H9 (cell line): ENCODE data around the gene MSI1. TPM values are rescaled to one million over a fixed set of nuclear protein-coding genes. Genes with fewer than 3 reads are reported as not detected.

Experiments
- DNase-seq: peaks from one replicate; pipeline ENCODE4 v3.0.0-alpha.2; 2017
- H2AFZ ChIP-seq: one replicate; pipeline ENCODE4 v1.6.1; 2013; ENCODE audit warnings: mild to moderate bottlenecking, low read length, control low read depth, moderate library complexity
- H2AK5ac ChIP-seq: 2 replicates; pipeline ENCODE4 v1.6.1; 2013; ENCODE audit warnings: low read length, control low read depth, mixed read lengths; ENCODE audit not compliant: insufficient read length
- H2BK120ac ChIP-seq: one replicate; pipeline ENCODE4 v1.6.1; 2013; ENCODE audit warnings: low read depth, mild to moderate bottlenecking, low read length, control low read depth, inconsistent platforms; ENCODE audit not compliant: poor library complexity, severe bottlenecking
- H2BK12ac ChIP-seq: 2 replicates; pipeline ENCODE4 v1.6.1; 2013; ENCODE audit warnings: low read length, control low read depth, mixed read lengths, low read depth; ENCODE audit not compliant: insufficient read length
- H2BK15ac ChIP-seq: 2 replicates; pipeline ENCODE4 v1.6.1; 2013; ENCODE audit warnings: low read depth, low read length, control low read depth
- H2BK20ac ChIP-seq: one replicate; pipeline ENCODE4 v1.6.1; 2013; ENCODE audit warnings: low read depth, mild to moderate bottlenecking, low read length, control low read depth, inconsistent platforms; ENCODE audit not compliant: poor library complexity, severe bottlenecking
- H2BK5ac ChIP-seq: 2 replicates; pipeline ENCODE4 v1.6.1; 2013; ENCODE audit warnings: low read length, control low read depth, mixed read lengths; ENCODE audit not compliant: insufficient read length
- H3K14ac ChIP-seq: 2 replicates; pipeline ENCODE4 v1.6.1; 2013; ENCODE audit warnings: low read length, control low read depth; ENCODE audit not compliant: insufficient read depth
- H3K18ac ChIP-seq: 2 replicates; pipeline ENCODE4 v1.6.1; 2013; ENCODE audit warnings: low read depth, mild to moderate bottlenecking, mixed read lengths, low read length, control low read depth; ENCODE audit not compliant: insufficient read length
- H3K23ac ChIP-seq: 2 replicates; pipeline ENCODE4 v1.6.1; 2013; ENCODE audit warnings: low read length, control low read depth, mixed read lengths, low read depth; ENCODE audit not compliant: insufficient read length
- H3K23me2 ChIP-seq: 2 replicates; pipeline ENCODE4 v1.6.1; 2013; ENCODE audit warnings: low read depth, mild to moderate bottlenecking, mixed read lengths, low read length, control low read depth; ENCODE audit not compliant: insufficient read length, poor library complexity, severe bottlenecking
- H3K27ac ChIP-seq: 2 replicates; pipeline ENCODE4 v1.5.1; 2013; ENCODE audit warnings: low read length, control low read depth, mixed read lengths, low read depth; ENCODE audit not compliant: insufficient read length
- H3K27me3 ChIP-seq: 2 replicates; pipeline ENCODE4 v1.6.1; 2013; ENCODE audit warnings: low read length, control low read depth, inconsistent platforms; ENCODE audit not compliant: insufficient read depth
- H3K4ac ChIP-seq: 2 replicates; pipeline ENCODE4 v1.6.1; 2013; ENCODE audit warnings: low read depth, mild to moderate bottlenecking, control low read depth, inconsistent platforms, low read length, moderate library complexity
- H3K4me1 ChIP-seq: 2 replicates; pipeline ENCODE4 v1.6.1; 2013; ENCODE audit warnings: low read length, control low read depth, inconsistent platforms; ENCODE audit not compliant: insufficient read depth
- H3K4me2 ChIP-seq: 2 replicates; pipeline ENCODE4 v1.6.1; 2013; ENCODE audit warnings: low read length, control low read depth, mixed read lengths; ENCODE audit not compliant: insufficient read length, insufficient read depth
- H3K56ac ChIP-seq: 2 replicates; pipeline ENCODE4 v1.6.1; 2013; ENCODE audit warnings: low read depth, mild to moderate bottlenecking, mixed read lengths, low read length, control low read depth; ENCODE audit not compliant: insufficient read length
- H3K79me1 ChIP-seq: 2 replicates; pipeline ENCODE4 v1.6.1; 2013; ENCODE audit warnings: low read depth, mild to moderate bottlenecking, moderate library complexity, low read length, control low read depth, inconsistent platforms; ENCODE audit not compliant: insufficient read depth, poor library complexity, severe bottlenecking
- H3K79me2 ChIP-seq: 2 replicates; pipeline ENCODE4 v1.6.1; 2013; ENCODE audit warnings: low read length, control low read depth, inconsistent platforms; ENCODE audit not compliant: insufficient read depth
- H3K9ac ChIP-seq: 2 replicates; pipeline ENCODE4 v1.6.1; 2013; ENCODE audit warnings: low read length, control low read depth, mixed read lengths; ENCODE audit not compliant: insufficient read length; ENCODE audit errors: extremely low read depth
- H3K9me3 ChIP-seq: one replicate; pipeline ENCODE4 v1.6.1; 2013; ENCODE audit warnings: low read depth, low read length, inconsistent platforms; ENCODE audit not compliant: control insufficient read depth
- H3T11ph ChIP-seq: one replicate; pipeline ENCODE4 v1.6.1; 2013; ENCODE audit warnings: mild to moderate bottlenecking, low read length, control low read depth, inconsistent platforms
- H4K20me1 ChIP-seq: one replicate; pipeline ENCODE4 v1.6.1; 2013; ENCODE audit not compliant: control insufficient read depth, insufficient read length, insufficient read depth
- H4K5ac ChIP-seq: 2 replicates; pipeline ENCODE4 v1.6.1; 2013; ENCODE audit warnings: low read depth, mild to moderate bottlenecking, mixed read lengths, low read length, control low read depth; ENCODE audit not compliant: insufficient read length
- H4K8ac ChIP-seq: replicated peaks from 2 replicates; pipeline ENCODE4 v1.6.1; 2013; ENCODE audit warnings: low read length, control low read depth, mixed read lengths, low read depth; ENCODE audit not compliant: insufficient read length
- H4K91ac ChIP-seq: 2 replicates; pipeline ENCODE4 v1.6.1; 2013; ENCODE audit warnings: low read depth, mild to moderate bottlenecking, moderate library complexity, mixed read lengths, low read length, control low read depth; ENCODE audit not compliant: insufficient read length
- H3K27ac Mint-ChIP-seq, 3 experiments: 2 replicates in 2 of 3; 3 replicates in 1 of 3; pipeline ENCODE4 v1.8.0; 2020 to 2021; ENCODE audit warnings: mixed read lengths in 3 of 3, mild to moderate bottlenecking in 1 of 3, moderate library complexity in 1 of 3
- H3K27me3 Mint-ChIP-seq: 2 replicates; pipeline ENCODE4 v1.8.0; 2021; ENCODE audit warnings: low read depth, mild to moderate bottlenecking, moderate library complexity, mixed read lengths
- H3K36me3 Mint-ChIP-seq, 3 experiments: 2 replicates in 2 of 3; 3 replicates in 1 of 3; pipeline ENCODE4 v1.8.0; 2020 to 2021; ENCODE audit warnings: low read depth in 3 of 3, mixed read lengths in 3 of 3; ENCODE audit not compliant: insufficient read depth in 1 of 3
- H3K4me1 Mint-ChIP-seq, 2 experiments: 2 replicates each; pipeline ENCODE4 v1.8.0; 2020; ENCODE audit warnings: mixed read lengths in 2 of 2
- H3K4me3 Mint-ChIP-seq, 2 experiments: 2 replicates in 1 of 2; 3 replicates in 1 of 2; pipeline ENCODE4 v1.8.0; 2020 to 2021; ENCODE audit warnings: mild to moderate bottlenecking in 2 of 2, mixed read lengths in 2 of 2, moderate library complexity in 1 of 2
- H3K9me3 Mint-ChIP-seq, 2 experiments: 2 replicates in 1 of 2; 3 replicates in 1 of 2; pipeline ENCODE4 v1.8.0; 2020; ENCODE audit warnings: mild to moderate bottlenecking in 2 of 2, mixed read lengths in 2 of 2, moderate library complexity in 1 of 2
- WGBS: extraction: QIAGEN DNeasy Blood & Tissue Kit; methylation state at CpG from one replicate; pipeline ENCODE4 v1.1.7; 2013; ENCODE audit warnings: missing lambda C conversion rate, low lambda C conversion rate, mixed read lengths; ENCODE audit not compliant: insufficient read length; ENCODE audit errors: extremely low coverage; 5-methylcytosine and 5-hydroxymethylcytosine counted together
- total RNA-seq: library from RNA; stranded (reverse); gene quantifications from 2 replicates; pipeline ENCODE4 v1.2.1, GENCODE V29; 2021
- TF ChIP-seq, protein P1 (sequence below): fragments of 200-600 bp; sonication (generic); conservative IDR thresholded peaks from 3 replicates; pipeline ENCODE4 v1.8.0; 2021; ENCODE audit warnings: antibody characterized with exemption, mild to moderate bottlenecking

Gene MSI1
- total RNA-seq, 1 experiment from 2014 or later: 91.5 TPM

DNA sequence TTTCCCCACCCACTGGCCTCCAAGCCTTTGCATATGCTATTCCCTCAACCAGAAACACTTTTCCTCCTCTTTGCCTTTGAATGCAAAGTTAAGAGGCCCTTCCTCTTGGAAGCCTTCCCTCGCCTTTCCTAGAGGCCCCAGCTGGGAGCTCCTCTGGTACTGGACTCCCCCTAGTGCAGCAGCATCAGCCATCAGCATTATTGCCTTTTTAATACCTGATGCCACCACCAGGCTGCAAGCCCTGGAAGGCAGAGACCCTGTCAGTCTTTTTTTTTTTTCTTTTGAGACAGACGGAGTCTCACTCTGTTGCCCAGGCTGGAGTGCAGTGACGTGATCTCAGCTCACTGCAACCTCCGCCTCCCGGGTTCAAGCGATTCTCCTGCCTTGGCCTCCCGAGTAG, 22.3 kb downstream of the MSI1 start:
- no peaks in the 10 kb centered on the region for H3K27me3 Mint-ChIP-seq
- Histone ChIP-seq H3K9me3 (no peaks in the 10 kb centered on the region), H2AK5ac (no peak overlapping the region), H3K4me2 (no peak overlapping the region), H3K14ac (no peak overlapping the region), H3K79me2 (no peaks in the 10 kb centered on the region), H2BK5ac (no peak overlapping the region), H4K91ac (no peak overlapping the region), H3K23me2 (no peaks in the 10 kb centered on the region), H2BK20ac (no peak overlapping the region), H3K18ac (no peak overlapping the region), H3K23ac (no peak overlapping the region), H3K4ac (no peak overlapping the region), H2AFZ (no peak overlapping the region), H4K8ac (no peak overlapping the region), H3K27ac (no peak overlapping the region), H3K9ac (no peak overlapping the region), H2BK12ac (no peak overlapping the region), H4K20me1 (no peaks in the 10 kb centered on the region), H3K56ac (no peak overlapping the region), H3T11ph (no peak overlapping the region), H3K79me1 (no peaks in the 10 kb centered on the region), H3K4me1 (no peaks in the 10 kb centered on the region), H2BK120ac (no peak overlapping the region), H3K27me3 (no peaks in the 10 kb centered on the region), H2BK15ac (no peak overlapping the region), H4K5ac (no peak overlapping the region)
- H3K9me3 Mint-ChIP-seq: no peaks in the 10 kb centered on the region
- peaks cover 0 to 11% of the 10 kb centered on the region in 2 experiments; a peak in 2 of 4 replicates for H3K4me1 Mint-ChIP-seq
- DNase-seq: no peak
- no peak overlapping the region for H3K27ac Mint-ChIP-seq
- no peak overlapping the region for H3K4me3 Mint-ChIP-seq
- H3K36me3 Mint-ChIP-seq: peaks cover 21 to 67% (median 61%) of the 10 kb centered on the region in 3 experiments; a peak in 6 of 7 replicates
- no CpG with 5 or more reads among the region's 7 CpGs for WGBS
- TF ChIP-seq, protein P1, sequence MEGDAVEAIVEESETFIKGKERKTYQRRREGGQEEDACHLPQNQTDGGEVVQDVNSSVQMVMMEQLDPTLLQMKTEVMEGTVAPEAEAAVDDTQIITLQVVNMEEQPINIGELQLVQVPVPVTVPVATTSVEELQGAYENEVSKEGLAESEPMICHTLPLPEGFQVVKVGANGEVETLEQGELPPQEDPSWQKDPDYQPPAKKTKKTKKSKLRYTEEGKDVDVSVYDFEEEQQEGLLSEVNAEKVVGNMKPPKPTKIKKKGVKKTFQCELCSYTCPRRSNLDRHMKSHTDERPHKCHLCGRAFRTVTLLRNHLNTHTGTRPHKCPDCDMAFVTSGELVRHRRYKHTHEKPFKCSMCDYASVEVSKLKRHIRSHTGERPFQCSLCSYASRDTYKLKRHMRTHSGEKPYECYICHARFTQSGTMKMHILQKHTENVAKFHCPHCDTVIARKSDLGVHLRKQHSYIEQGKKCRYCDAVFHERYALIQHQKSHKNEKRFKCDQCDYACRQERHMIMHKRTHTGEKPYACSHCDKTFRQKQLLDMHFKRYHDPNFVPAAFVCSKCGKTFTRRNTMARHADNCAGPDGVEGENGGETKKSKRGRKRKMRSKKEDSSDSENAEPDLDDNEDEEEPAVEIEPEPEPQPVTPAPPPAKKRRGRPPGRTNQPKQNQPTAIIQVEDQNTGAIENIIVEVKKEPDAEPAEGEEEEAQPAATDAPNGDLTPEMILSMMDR: peak; percentile 47; the same call in 2 of the 3 replicates
